Vagina (tissue), 2 donors: Measurements from ENCODE around the gene KLK12. TPM values are rescaled to one million over a fixed set of nuclear protein-coding genes. Genes with fewer than 3 reads are reported as not detected.

Source experiments
- DNase-seq, 2 donors: peaks; one replicate each; pipeline ENCODE4 v3.0.0-alpha.2; 2017; ENCODE audit errors: extremely low spot score in 2 of 2
- H3K27ac ChIP-seq: fragments of 200-600 bp; sonication (generic); one replicate; pipeline ENCODE4 v1.5.1; 2019
- H3K27me3 ChIP-seq: fragments of 200-600 bp; sonication (generic); one replicate; pipeline ENCODE4 v1.5.1; 2019
- H3K36me3 ChIP-seq, 2 donors: fragments of 200-600 bp; sonication (generic); one replicate each; pipeline ENCODE4 v1.5.1; 2017 to 2019
- H3K4me1 ChIP-seq: fragments of 200-600 bp; sonication (generic); one replicate; pipeline ENCODE4 v1.5.1; 2019
- H3K4me3 ChIP-seq, 2 donors: fragments of 200-600 bp; sonication (generic); 1 replicate in 1 of 2; 2 replicates in 1 of 2; pipeline ENCODE4 v1.5.1; 2016 to 2019
- H3K9me3 ChIP-seq: fragments of 200-600 bp; sonication (generic); one replicate; pipeline ENCODE4 v1.5.1; 2019
- CTCF ChIP-seq, 3 experiments: fragments of 450-650 bp in 2 of 3; fragments of 200-600 bp in 1 of 3; sonication (generic) in 1 of 3; IDR thresholded peaks; one replicate each; pipeline ENCODE4 v1.5.1; 2017 to 2019; ENCODE audit warnings: antibody characterized with exemption in 3 of 3, mild to moderate bottlenecking in 2 of 3, moderate library complexity in 2 of 3
- POLR2A ChIP-seq, 2 donors: fragments of 450-650 bp; IDR thresholded peaks; one replicate each; pipeline ENCODE4 v1.6.1; 2017; ENCODE audit warnings: antibody characterized with exemption in 2 of 2, mild to moderate bottlenecking in 2 of 2, moderate library complexity in 2 of 2
- POLR2AphosphoS5 ChIP-seq, 2 donors: sonication (generic); formaldehyde crosslinking; IDR thresholded peaks; one replicate each; pipeline ENCODE4 v1.9.0; 2017; ENCODE audit warnings: antibody characterized with exemption in 2 of 2, mild to moderate bottlenecking in 2 of 2, low read depth in 1 of 2; ENCODE audit not compliant: insufficient read depth in 1 of 2
- intact Hi-C: fragments of 100-400 bp; cut with DNase I; formaldehyde crosslinking; loops from one replicate; pipeline ENCODE4 v1.15.1; 2023
- total RNA-seq: library from RNA; depleted of rRNA; stranded (reverse); fragments of >200 nt; gene quantifications from one replicate; pipeline ENCODE4 v1.2.3, GENCODE V29; 2016

KLK12 gene
- total RNA-seq, 1 donor from 2014 or later = 4.2 TPM

GRCh38 chr19:51075998-51076397 lies 41.2 kb upstream of the KLK12 start:
- H3K27me3 ChIP-seq = no peaks in the 10 kb centered on the region
- no peak overlapping the region for H3K4me3 ChIP-seq
- H3K4me1 ChIP-seq = no peaks in the 10 kb centered on the region
- no peak overlapping the region for H3K27ac ChIP-seq
- no peaks in the 10 kb centered on the region for H3K9me3 ChIP-seq
- intact Hi-C loops = no loop called here
- no peak for DNase-seq
- TF ChIP-seq POLR2AphosphoS5 (IDR thresholded peaks at IDR 0.05; ENCODE audit: insufficient read depth in 1 of 2, low read depth in 1 of 2) = peak in 1 of 2 donors; percentile 58
- no peak for TF ChIP-seq POLR2A (IDR thresholded peaks at IDR 0.05)
- TF ChIP-seq CTCF (IDR thresholded peaks at IDR 0.05) = no peak
- no peaks in the 10 kb centered on the region for H3K36me3 ChIP-seq

GRCh38 chr19:51071095-51071405 lies 36.2 kb upstream of the KLK12 start:
- no peaks in the 10 kb centered on the region for H3K27me3 ChIP-seq
- no peaks in the 10 kb centered on the region for H3K36me3 ChIP-seq
- no peaks in the 10 kb centered on the region for H3K9me3 ChIP-seq
- peaks cover 10% of the 10 kb centered on the region for H3K4me1 ChIP-seq
- DNase-seq = no peak
- intact Hi-C loops = no loop called here
- TF ChIP-seq CTCF (IDR thresholded peaks at IDR 0.05) = no peak
- peak in 1 of 2 donors; percentile 71 for TF ChIP-seq POLR2AphosphoS5 (IDR thresholded peaks at IDR 0.05; ENCODE audit: insufficient read depth in 1 of 2, low read depth in 1 of 2)
- no peak overlapping the region for H3K4me3 ChIP-seq
- no peak overlapping the region for H3K27ac ChIP-seq

- no peaks in the 10 kb centered on the region for H3K9me3 ChIP-seq
- intact Hi-C loops = no loop called here
- H3K4me3 ChIP-seq = no peak overlapping the region
- TF ChIP-seq POLR2AphosphoS5 (IDR thresholded peaks at IDR 0.05; ENCODE audit: insufficient read depth in 1 of 2, low read depth in 1 of 2) (no peak), POLR2A (IDR thresholded peaks at IDR 0.05) (no peak), CTCF (IDR thresholded peaks at IDR 0.05) (no peak)
- peak in 1 of 2 donors; percentile 64 for DNase-seq
- no peaks in the 10 kb centered on the region for H3K36me3 ChIP-seq
- no peaks in the 10 kb centered on the region for H3K27me3 ChIP-seq
- H3K27ac ChIP-seq = no peak overlapping the region
- peaks cover 13% of the 10 kb centered on the region for H3K4me1 ChIP-seq
Measured at GRCh38 chr19:51070334-51071094, 35.7 kb upstream of the KLK12 start.

GRCh38 chr19:51066393-51067186 lies 31.8 kb upstream of the KLK12 start:
- H3K27me3 ChIP-seq = no peaks in the 10 kb centered on the region
- H3K36me3 ChIP-seq = no peaks in the 10 kb centered on the region
- peak overlapping the region; percentile 60 for H3K27ac ChIP-seq
- intact Hi-C loops = no loop called here
- no peak overlapping the region for H3K4me3 ChIP-seq
- TF ChIP-seq POLR2AphosphoS5 (IDR thresholded peaks at IDR 0.05; ENCODE audit: insufficient read depth in 1 of 2, low read depth in 1 of 2) (no peak), POLR2A (IDR thresholded peaks at IDR 0.05) (no peak), CTCF (IDR thresholded peaks at IDR 0.05) (no peak)
- no peak for DNase-seq
- H3K9me3 ChIP-seq = no peaks in the 10 kb centered on the region
- peaks cover 22% of the 10 kb centered on the region for H3K4me1 ChIP-seq
